ENCODE measurements around the gene CELF2.
A peak's percentile ranks its signal among the peaks of the same experiment; 100 is the strongest.

CELF2 gene

DNA sequence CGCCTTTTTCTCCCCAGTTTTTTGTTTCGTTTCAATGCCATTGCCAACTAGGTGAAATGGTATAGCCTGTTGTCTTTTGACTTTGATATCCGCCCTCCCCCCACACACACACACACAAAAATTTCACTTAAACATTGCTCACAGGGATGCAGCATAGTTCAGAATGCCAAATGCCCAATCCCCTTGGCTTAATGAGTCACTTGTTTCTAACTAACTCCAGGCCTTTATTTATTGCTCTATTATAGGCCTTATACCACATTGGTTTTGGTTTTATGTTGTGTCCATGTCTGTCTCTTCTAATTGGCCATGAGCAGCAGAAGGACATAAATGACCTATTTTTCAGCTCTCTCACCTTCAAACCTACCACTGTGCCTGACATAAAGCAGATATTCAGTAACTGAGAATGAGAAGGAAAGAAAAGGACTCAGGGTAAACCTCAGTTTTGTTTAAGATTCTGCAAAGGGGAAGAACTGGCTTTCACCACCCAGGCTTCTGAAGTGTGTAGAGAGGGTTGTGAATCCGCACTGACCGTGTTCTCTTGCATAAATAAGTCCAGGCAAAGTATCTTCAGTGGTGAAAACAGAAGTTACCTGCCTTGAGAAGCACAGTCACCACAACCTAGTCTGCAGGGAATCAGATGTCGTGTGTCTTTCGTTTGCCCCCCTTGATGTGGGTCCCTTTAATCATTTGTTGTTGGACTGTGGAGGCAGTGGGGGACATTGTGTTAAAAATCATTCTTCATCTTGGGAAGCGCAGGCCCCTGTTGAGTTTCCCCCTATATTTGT is 139.8 kb downstream of the CELF2 start:
- no peak for DNase-seq (ENCODE audit: low read depth)

DNA sequence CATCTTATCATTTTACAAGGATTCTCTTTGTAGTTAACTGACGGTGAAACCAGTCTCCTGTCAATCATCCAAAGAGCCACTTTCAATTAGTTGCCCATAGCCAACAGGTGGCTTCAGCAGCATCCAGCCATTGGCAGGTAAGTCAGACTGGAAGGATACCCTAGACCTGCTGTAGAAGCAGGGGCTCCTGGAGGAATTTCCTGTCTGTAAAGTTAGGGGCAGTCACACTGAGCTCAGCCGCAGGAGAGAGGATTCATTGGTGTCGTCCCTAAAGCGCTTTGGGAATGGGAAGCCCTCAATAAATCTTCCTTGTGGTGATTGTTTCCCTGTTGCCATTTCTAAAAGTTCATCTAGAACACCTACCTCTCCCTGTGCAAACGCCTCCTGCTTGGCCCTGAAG is 140.4 kb downstream of the CELF2 start:
- DNase-seq (ENCODE audit: low read depth) = no peak

DNA sequence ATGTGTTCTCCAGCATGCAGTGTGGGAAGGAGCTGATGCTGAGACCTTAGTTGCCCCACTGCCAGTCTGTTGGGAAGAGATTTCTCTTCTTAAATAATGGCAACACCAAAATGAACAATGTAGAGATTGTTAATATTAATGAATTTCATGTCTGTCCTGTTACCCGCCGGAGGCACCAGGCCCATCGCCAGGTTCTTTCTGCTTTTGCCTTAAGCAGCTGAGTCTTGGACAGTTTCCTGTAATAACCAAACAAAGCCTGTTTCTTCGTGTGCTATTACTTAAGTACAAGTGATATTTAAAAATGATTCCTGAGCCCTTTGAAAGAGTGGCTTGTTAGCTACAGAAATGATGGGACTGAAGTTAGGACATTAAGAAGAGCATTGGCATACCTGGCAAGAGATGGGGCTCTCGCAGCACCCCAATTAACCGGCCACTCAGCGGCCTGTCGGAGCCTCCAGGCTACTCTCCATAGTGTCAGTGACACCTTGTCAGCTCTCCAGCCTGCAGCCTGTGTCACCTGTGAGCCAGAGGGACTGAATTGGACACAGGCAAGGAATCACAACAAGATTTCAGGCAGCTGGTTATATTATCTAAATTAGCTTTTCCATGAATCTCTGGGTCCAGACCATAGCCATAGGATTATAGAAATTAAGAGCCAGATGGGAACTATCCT is 142.0 kb downstream of the CELF2 start:
- no peak for DNase-seq (ENCODE audit: low read depth)

DNA sequence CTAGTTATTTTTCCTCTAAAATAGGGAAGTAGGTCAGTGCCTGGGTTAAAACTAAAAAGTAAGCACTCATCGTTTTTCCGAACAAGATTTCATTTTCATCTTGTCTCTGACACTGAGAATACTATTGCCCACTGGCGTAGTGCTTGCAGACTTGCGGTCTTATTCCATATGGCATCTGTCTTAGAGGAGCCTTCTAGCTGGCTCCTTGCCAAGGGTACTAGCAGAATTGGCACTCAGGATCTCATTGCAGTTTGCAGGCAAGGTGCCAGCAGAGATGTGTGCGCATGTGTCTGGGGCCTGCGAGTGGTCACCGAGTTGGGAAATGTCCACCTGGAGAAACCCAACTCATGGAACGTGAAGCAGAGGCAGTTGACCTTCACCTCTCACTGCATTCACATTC is 143.4 kb downstream of the CELF2 start:
- DNase-seq (ENCODE audit: low read depth) = no peak

DNA sequence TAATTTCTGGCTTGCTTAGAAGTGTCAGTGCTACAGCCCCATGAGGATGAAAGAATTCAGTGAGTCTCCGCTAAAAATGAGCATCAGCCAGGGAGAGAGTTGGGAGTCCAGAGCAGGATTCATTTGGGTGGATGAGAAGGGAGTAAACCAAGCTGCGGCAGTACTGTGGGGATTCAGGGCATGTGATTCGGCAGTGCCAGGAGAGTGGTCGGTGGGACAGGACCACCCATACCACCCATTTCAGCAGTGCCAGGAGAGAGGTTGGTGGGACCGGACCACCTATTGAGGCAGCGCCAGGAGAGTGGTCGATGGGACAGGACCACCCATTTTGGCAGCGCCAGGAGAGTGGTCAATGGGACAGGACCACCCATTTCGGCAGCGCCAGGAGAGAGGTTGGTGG is 144.2 kb downstream of the CELF2 start:
- no peak for DNase-seq (ENCODE audit: low read depth)

DNA sequence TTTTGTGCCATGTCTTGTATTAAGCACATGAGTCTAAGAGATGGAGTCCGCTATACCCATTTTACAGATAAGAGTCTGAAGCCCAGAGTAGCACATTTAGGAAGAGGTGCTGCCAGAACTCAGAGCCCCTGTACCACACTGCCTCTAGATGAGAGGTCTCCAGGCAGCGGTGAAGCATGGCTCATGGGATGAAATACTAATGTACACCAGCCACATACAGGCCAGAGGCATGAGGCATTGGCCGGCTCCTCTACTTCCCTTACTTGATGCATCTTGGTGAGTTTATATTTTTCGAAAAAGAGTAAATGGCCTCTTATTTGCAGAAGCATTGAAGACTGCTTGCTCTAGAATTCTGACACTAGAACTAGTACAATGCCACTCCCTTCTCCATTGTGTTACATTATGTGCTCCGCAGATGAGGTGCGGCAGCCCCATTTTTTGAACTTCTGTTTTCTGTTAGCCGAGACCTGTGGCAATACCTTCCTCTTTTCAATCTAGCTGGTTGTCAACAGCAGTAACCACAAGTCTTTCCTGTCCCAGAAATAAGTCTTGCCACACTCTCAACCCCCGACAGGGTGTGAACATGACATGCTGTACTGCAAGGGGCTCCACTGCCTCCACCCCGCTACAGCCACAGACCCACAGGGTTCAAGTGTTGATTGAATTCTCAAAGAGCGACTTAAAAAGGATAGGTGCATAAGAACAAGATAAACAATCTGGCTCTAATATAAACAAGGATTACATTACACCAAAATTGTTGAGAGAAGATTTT is 145.3 kb downstream of the CELF2 start:
- no peak for DNase-seq (ENCODE audit: low read depth)

DNA sequence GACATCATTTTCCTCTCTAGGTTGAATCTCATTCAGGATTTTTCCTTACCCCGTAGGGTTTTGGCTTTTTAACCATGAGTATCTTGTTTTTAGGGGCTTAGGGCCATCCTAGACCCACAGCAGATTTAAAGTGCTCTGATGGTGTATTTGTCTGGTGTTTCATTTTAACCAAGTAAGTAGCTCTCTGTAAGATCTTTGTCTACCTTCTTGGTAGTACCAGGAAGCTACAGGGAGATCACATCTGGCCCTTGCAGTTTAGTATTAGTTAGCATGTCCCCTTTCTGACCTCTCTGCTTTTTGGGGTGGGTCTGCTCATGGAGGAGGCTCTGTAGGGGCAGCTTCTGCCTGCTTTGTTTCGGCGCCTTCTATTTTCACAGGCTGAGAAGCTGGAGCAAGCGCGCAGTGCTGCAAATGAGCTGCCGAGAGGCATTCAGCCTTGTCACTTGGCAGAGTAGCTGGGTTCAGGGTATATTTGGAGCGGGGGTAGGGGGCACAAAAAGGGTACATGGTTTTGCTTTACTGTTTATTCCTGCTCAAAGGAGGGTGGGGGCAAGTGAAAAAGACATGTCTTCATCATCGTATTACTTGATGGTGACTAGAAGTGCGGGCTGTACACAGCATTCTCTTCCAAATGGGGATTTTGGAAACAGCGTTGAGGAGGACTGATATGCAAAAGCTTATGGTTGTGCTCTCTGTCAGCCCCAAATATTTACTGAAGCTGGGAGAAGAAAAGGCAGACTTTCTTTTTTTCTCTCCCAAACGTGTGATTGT is 146.3 kb downstream of the CELF2 start:
- no peak for DNase-seq (ENCODE audit: low read depth)

DNA sequence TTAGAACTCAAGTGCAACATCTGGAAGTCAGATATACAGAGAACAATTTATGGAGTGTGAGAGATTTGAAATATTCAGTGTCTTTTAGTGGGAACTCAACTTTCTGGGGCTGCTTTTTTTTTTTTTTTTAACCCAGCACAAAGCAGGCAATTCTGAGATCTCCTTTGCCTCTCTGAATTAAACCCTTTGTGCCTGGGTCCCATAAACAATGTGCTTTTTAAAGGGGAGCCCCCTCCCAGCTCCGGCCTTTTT is 146.8 kb downstream of the CELF2 start:
- no peak for DNase-seq (ENCODE audit: low read depth)

DNA sequence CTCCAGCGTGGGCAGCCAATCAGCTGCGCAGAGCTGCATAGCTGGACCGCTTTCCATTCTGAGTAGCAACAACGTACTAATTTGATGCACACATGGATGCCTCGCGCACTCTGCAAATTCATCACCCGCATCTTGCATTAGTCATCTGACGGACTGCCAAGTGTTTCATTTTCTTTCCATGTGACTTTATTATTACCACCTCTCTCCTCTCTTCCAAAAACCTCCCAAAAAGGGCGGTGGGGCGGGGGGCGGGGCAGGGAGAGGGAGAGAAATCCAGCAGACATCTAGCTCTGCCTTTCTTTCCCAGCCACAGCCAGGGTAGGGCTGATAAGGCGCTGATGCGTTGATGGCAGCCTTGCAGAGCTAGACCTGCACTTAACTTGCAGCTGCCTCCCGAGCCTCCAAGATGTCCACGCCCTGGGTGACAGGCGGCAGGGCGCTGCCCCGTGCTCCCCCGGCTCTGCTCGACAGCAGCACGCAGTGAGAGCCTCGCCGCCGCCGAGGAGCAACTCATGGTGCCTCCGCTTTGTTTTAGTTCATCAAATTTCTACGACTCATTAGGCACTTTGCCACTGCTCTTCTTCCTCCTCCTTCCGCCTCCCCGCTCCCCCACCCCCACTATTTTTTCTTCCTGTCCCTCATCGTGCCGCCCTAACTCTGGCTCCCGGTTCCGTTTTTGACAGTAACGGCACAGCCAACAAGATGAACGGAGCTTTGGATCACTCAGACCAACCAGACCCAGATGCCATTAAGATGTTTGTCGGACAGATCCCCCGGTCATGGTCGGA is 147.3 kb downstream of the CELF2 start:
- peak; percentile 91 for DNase-seq (ENCODE audit: low read depth)

DNA sequence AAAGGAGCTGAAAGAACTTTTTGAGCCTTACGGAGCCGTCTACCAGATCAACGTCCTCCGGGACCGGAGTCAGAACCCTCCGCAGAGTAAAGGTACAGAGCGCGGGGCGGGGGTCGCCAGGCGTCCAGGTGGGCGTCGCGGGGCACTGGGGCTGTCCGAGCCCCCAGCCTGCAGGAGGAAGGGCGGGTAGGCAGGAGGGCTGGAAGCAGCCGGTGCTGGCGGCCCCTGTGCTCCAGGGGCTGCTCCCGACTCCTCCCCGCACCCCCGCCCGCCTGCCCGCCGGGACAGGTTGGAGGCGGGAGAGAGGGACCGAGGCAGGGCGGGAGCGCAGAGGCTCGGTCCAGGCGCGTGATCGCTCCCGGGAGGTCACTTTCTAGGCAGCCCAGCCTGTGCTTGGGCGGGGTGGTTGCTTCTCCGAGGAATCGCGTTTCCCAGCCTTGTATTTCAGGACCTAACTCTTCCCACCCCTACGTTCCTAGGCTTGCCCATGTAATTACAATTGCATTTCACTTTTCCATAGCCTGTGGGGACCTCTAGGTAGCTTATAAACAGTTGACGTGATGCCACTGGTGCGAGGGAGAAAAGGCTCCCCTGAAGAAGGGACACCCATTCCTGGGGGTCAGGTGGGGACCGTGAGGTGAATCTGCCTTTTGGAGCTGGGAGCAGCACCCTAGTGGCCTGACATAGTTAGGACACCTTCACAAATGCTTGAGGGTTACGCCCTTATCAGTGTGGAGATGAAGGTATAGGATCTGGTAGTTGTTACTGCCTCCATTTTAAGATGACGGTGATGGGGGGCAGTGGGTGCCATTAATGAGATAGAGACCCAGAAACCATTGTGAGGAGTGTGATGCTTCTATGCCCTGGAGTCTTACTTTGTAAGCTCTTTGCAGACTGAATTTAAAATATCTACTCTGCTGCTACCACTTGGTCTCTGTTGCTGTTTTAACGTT is 148.2 kb downstream of the CELF2 start:
- DNase-seq (ENCODE audit: low read depth) = no peak

DNA sequence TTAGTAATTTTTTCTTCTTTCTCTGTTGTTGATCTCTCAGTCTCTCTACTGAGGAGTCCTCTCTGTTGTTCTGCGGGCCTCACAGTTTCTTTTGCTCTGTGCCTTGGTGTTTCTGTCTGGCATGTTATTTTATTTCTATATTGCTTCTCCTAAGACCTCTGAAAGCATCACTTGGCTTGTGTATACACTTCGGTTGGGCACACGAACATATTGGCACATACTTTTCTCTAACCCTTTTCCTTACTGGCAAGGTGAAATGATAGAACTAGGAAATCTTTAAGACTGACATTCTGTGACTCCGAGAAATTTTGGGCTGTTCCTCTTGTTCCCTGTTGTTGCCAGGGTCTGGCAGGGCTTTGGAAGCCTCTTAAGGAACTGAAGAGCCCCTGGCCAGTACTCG is 148.9 kb downstream of the CELF2 start:
- no peak for DNase-seq (ENCODE audit: low read depth)

DNA sequence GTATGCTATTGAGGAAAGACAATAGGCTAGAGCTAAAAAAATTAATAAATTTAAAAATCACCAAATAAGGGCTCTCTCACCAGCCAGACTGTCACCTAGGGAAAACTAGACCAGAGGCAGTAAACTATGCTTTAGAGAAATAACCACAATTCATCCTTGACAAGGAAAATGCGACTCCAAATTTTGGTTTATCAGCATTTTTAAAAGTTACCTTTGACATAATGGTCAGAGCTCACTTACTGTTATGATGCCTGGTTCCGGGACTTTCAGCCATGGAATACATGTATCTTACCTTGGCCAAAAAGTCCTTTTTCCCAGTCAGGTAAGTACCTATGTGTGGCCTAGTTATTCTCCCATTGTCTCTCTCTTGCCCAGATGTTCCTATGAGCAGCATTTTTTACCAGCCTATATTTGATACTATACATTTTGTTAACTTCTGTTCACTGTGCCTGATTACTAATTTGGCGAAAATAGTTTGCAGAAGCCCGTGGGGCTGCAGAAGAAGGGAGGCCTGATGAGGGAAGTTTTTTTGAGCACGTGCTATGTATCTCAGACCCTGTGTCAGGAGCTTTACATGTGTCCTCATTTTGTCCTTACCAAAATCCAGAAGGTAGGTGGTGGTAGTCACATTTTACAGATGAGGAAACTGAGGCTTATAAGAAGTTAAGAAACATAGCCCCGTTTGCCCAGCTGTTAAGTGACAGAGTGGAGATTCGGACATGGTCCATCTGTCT is 149.7 kb downstream of the CELF2 start:
- no peak for DNase-seq (ENCODE audit: low read depth)

DNA sequence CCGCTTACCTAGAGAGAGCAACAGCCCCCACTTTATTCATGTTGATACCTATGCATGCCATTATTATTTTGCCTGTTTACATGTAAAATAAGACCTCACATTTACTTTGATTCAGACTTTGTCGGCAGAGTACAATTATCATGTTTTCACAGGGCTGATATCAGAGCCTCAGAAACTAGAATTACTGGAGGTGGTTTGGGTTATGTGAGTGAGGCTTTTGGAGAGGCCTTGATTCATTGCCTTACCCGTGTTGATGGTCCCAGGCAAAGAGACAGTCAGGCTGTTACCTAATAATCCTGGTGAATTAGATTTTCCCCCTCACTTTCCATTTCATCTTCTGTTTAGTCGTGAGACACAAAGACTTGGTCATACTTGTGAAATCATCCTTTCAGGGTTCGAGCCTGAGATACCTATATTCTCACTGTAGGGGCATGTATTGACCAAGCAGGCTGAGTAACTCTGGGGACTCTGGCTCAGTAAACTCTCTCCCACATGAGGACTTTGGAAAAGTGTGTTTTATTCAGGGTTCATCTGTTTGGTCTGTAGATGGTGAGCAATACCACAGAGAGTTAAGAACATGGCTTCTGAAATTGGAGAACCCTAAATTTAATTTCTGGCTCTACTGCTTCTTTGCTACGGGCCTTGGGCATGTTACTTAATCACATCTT is 150.9 kb downstream of the CELF2 start:
- DNase-seq (ENCODE audit: low read depth) = no peak

DNA sequence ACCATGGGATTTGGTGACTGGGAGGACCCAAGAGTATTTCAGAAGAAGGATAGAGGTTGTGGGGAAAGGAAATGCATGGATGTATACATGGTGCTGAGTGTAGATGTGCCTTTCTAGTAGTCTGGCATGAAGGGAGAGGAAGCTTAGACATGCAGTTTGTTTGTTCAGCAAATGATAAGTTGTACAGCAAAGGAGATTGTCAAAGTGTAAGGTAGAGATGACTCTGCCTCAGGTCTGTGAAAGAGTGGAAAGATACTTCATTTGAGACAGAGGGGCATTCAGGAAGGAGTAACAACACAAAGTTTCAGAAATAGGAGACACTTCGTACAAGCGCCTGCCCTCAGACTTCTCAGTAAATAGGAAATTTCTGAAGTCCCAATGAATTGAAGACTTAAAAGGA is 152.3 kb downstream of the CELF2 start:
- no peak for DNase-seq (ENCODE audit: low read depth)

DNA sequence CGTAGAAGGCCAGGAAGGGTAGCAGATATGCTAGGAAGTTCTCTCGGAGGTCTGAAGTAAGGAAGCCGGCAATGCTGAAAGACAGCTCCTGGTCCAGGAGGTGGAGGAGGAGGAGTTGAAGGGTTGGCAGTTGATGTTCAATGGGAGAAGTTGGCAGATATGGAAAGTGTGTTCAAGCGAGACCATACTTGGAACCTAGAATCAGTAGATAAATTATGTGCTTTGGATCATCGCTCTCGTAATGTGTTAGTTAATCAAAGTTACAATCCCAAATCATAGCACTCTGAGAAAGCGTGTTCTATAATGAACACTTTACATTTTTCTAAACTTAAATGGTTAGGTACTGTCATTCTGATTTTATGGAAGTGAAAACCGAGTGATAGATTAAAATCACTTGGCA is 152.9 kb downstream of the CELF2 start:
- no peak for DNase-seq (ENCODE audit: low read depth)

DNA sequence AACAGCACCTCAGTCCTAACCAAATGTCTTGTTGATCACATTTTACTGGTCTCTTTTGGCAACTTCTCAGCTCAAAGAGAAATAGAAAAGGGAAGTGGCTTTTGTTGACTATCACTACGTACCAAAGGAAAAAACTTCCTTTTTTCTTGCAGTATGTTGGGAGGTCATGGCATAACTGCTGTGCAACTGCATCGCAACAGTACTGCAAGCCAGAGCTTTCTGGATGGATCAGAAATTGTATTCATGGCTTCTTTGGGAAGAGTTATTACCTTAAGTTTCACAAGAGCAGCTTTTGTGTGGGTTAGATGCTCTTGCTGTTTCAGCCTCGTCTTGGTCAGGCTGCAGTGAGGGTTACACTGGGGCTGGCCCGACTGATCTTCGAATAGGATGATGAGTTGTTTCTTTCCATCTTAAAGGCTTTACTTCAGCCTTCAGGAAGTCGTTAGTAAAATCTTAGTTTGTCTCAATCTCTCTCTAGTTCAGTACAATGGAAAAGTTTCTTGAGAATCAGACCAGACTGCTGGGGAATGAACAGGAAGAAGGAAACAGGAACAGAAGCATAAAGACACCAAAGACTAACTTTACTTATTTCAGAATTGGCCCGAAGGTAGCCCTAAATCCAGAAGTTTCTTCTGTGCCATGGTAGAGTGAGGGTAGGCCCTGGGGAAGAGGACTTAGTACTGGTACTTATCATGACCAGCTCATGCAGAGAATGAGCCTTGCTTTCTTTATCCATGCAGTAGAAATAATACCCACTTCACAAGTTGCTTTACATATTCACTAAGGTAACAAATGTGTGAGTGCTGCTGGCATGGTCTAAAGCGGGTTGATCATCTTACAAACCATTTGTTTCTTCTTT is 153.6 kb downstream of the CELF2 start:
- no peak for DNase-seq (ENCODE audit: low read depth)

DNA sequence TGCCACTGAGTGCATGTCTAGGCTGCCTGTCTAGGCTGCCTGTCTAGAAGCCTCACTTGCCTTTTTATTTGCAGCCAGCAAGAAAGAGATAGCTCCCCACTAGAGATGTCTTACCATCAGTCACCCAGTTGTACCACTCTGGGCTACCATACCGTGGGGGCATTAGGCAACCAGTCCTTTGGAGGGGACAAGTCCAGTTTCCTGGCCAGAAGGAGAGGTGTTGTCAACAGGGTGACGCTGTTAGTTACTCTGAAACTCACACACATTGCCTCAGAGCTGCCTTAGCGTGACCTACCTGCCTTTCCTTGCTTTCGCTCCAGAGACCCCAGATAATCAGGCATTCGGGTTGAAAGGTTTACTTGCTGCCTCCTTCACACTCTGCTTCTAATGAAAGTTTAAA is 155.4 kb downstream of the CELF2 start:
- no peak for DNase-seq (ENCODE audit: low read depth)

DNA sequence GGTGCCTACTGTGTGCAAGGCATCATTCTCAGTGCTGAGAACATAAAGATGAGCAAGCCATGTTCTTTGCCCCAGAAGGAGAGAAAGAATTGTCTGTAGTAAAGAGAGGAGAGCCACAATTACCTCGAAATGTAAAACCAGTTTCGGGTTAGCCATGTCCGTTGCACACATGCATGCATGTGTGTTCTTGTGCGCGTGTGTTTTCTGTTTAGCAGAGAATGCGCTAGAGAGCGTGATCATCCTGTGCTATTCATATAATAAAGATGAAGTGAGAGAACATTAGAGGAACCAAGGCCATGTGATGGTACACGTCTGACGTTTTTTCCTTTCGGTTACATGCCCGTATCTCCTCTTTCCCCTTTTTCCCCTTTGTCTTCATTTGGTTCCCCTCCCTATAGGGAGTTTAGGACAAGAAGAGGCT is 158.2 kb downstream of the CELF2 start:
- DNase-seq (ENCODE audit: low read depth) = no peak
